ENCODE measurements around the gene IDE. TPM values are rescaled to one million over a fixed set of nuclear protein-coding genes. Genes with fewer than 3 reads are reported as not detected.

IDE gene
- total RNA-seq, 4 donors from 2014 or later = 22.6 to 59.7 (median 43.0) TPM

DNA sequence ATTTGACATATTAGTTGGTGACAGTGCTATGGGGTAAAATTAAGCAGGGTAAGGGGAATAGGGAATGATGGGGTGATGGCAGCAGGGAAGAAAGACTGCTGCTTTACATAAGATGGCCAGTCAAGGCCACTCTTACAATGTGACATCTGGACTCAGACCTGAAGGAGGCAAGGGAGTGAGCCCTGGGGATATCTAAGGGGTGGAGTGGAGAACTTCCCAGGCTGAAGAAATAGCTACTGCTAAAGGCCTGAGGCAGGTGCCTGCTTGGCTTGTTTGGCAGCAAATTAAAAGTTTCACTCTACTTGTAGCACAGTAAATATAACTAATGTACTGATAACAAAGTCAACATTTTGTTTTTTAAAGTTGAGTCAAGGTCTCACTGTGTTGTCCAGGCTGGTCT is 93.5 kb downstream of the IDE start:
- intact Hi-C loops (cut with DNase I; ENCODE audit: low total_unique reads) = no loop called here
- no peak for DNase-seq
- Histone ChIP-seq H3K27ac (no peak overlapping the region), H3K4me3 (no peak overlapping the region), H3K27me3 (no peaks in the 10 kb centered on the region), H3K9me3 (no peaks in the 10 kb centered on the region), H3K4me1 (no peaks in the 10 kb centered on the region), H3K36me3 (no peaks in the 10 kb centered on the region)
- no peak for TF ChIP-seq POLR2A (IDR thresholded peaks at IDR 0.05)
- TF ChIP-seq, protein P1, sequence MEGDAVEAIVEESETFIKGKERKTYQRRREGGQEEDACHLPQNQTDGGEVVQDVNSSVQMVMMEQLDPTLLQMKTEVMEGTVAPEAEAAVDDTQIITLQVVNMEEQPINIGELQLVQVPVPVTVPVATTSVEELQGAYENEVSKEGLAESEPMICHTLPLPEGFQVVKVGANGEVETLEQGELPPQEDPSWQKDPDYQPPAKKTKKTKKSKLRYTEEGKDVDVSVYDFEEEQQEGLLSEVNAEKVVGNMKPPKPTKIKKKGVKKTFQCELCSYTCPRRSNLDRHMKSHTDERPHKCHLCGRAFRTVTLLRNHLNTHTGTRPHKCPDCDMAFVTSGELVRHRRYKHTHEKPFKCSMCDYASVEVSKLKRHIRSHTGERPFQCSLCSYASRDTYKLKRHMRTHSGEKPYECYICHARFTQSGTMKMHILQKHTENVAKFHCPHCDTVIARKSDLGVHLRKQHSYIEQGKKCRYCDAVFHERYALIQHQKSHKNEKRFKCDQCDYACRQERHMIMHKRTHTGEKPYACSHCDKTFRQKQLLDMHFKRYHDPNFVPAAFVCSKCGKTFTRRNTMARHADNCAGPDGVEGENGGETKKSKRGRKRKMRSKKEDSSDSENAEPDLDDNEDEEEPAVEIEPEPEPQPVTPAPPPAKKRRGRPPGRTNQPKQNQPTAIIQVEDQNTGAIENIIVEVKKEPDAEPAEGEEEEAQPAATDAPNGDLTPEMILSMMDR (IDR thresholded peaks at IDR 0.05) = no peak

DNA sequence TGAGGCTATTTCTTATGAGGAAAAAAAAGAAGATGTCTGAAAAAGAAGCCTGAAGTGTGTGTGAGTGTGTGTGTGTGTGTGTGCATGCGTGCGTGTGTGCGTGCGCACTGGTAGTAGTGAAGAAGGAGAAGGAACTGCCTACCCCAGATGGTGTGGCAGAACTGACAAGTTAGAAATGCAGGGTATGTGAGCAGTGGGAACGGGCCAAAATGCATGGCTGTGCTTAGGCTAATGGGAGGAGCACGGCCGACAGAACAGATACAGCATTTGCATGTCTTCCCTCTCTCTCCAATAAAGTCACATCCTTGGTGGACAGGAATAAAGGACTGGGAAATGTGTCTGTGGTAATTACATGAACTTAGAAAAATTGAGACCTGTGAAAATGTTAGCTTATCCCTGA is 94.3 kb downstream of the IDE start:
- Histone ChIP-seq H3K27ac (no peak overlapping the region), H3K4me3 (no peak overlapping the region), H3K9me3 (no peaks in the 10 kb centered on the region), H3K4me1 (no peaks in the 10 kb centered on the region), H3K36me3 (no peaks in the 10 kb centered on the region), H3K27me3 (no peaks in the 10 kb centered on the region)
- intact Hi-C loops (cut with DNase I; ENCODE audit: low total_unique reads) = no loop called here
- DNase-seq = no peak
- TF ChIP-seq, protein P1 (IDR thresholded peaks at IDR 0.05) = no peak
- no peak for TF ChIP-seq POLR2A (IDR thresholded peaks at IDR 0.05)

DNA sequence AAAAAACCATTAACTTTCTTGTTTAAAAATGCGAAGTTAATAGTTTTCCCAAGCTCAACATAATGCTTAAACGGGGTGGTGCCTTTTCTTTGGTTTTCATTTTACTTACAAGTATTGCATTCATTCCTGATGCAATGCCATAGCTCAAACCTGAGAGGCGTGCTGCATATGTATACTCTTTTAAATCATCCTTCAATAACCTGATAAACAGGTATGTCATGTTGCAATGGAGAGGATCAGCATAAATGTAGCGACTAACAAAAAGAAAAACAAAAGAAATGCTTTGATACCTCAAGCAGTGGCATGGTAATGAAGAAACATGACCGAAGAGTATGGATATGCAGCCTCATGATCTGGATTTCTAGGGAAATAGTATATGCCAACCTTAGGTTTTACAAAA is 95.4 kb downstream of the IDE start:
- no peak overlapping the region for H3K4me3 ChIP-seq
- no peaks in the 10 kb centered on the region for H3K27me3 ChIP-seq
- H3K36me3 ChIP-seq = no peaks in the 10 kb centered on the region
- no peak for DNase-seq
- no peak overlapping the region for H3K27ac ChIP-seq
- H3K9me3 ChIP-seq = no peaks in the 10 kb centered on the region
- no peak for TF ChIP-seq POLR2A (IDR thresholded peaks at IDR 0.05)
- TF ChIP-seq, protein P1 (IDR thresholded peaks at IDR 0.05) = no peak
- H3K4me1 ChIP-seq = no peaks in the 10 kb centered on the region
- intact Hi-C loops (cut with DNase I; ENCODE audit: low total_unique reads) = no loop called here

DNA sequence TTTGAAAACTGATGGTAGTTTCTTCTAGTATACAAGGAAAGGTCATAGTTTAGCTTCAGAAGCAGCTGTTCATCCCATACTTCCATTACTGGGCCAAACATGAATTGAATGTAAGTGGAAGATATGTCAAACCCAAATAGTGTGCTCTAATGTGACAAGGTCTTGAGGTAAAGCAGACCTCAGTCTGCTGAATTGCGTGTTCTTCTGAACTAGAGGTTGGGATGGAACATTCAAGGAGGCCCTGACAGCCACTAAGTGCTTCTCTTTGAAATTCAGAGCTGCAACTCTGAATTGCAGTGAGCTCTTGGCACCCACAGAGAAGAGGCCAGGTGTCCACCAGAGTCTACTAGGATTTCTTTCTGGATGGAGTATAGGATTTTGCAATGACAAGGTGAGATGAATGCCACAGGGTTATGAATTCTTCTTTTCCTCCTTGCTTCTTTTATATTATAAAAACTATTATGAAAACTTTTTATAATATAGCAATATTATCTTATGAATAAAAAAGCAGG is 98.5 kb downstream of the IDE start:
- Histone ChIP-seq H3K27me3 (no peaks in the 10 kb centered on the region), H3K4me3 (no peak overlapping the region), H3K36me3 (no peaks in the 10 kb centered on the region), H3K9me3 (no peaks in the 10 kb centered on the region), H3K27ac (no peak overlapping the region), H3K4me1 (no peaks in the 10 kb centered on the region)
- intact Hi-C loops (cut with DNase I; ENCODE audit: low total_unique reads) = no loop called here
- DNase-seq = no peak
- no peak for TF ChIP-seq POLR2A (IDR thresholded peaks at IDR 0.05)
- TF ChIP-seq, protein P1 (IDR thresholded peaks at IDR 0.05) = no peak

DNA sequence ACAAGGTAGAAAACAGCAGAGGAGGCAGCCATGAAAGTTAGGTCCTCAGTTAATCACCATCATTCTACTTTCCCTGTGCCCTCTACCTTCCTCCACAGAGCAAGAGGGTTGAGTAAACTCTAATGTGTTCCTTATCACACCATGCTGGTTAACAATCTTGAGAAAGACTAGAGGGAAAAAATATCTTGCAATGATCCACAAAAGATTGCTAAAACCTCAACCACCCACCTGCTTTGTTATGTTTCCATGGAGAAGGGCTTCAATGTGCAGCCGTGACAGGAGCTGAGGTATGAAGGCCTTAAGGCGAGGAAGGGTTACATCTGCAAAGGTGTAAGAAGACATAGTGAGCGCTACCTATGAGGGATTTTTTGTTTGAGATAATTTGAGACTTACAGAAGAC is 103.9 kb downstream of the IDE start:
- Histone ChIP-seq H3K9me3 (no peaks in the 10 kb centered on the region), H3K4me3 (no peak overlapping the region), H3K27ac (no peak overlapping the region), H3K4me1 (no peaks in the 10 kb centered on the region), H3K27me3 (no peaks in the 10 kb centered on the region), H3K36me3 (no peaks in the 10 kb centered on the region)
- TF ChIP-seq, protein P1 (IDR thresholded peaks at IDR 0.05) = no peak
- TF ChIP-seq POLR2A (IDR thresholded peaks at IDR 0.05) = no peak
- intact Hi-C loops (cut with DNase I; ENCODE audit: low total_unique reads) = no loop called here
- no peak for DNase-seq

All from uterus (tissue), 4 donors.